Renal cortex interstitium (tissue), 15 donors: ENCODE data around the gene JMJD8. TPM values are rescaled to one million over a fixed set of nuclear protein-coding genes. Genes with fewer than 3 reads are reported as not detected.
A peak's percentile ranks its signal among the peaks of the same experiment; 100 is the strongest.

ENCODE experiments used
- DNase-seq, 11 donors: peaks; one replicate each; pipeline ENCODE4 v3.0.0-alpha.2; 2013; ENCODE audit warnings: low read depth in 9 of 11, low spot score in 4 of 11; ENCODE audit errors: extremely low read depth in 1 of 11
- long read RNA-seq, 16 experiments: transcript quantifications; one replicate each; lab custom pipeline, GENCODE V29; 2026
- polyA plus RNA-seq, 3 donors: library from polyadenylated mRNA; unstranded; fragments of 120-200 nt; gene quantifications; one replicate each; pipeline ENCODE4 v1.2.1, GENCODE V29; 2013; ENCODE audit not compliant: insufficient read length in 3 of 3

The JMJD8 gene
- polyA plus RNA-seq: 10 to 100 TPM; 48.7 to 73.8 (median 73.5) TPM
- long read RNA-seq, donor 1, transcript JMJD8-201 (9 exons, 2,038 nt): major isoform, 7 of 13 reads
- long read RNA-seq, donor 1, partial matches to known transcripts: 0 of 13 reads
- long read RNA-seq, donor 1, other reads (novel, unspliced or antisense): 0 of 13 reads
- long read RNA-seq, donor 2, transcript JMJD8-201 (9 exons, 2,038 nt): major isoform, 13 of 17 reads
- long read RNA-seq, donor 2, partial matches to known transcripts: 0 of 17 reads
- long read RNA-seq, donor 2, other reads (novel, unspliced or antisense): 0 of 17 reads
- long read RNA-seq, donor 3, transcript JMJD8-201 (9 exons, 2,038 nt): major isoform, 10 of 19 reads
- long read RNA-seq, donor 3, partial matches to known transcripts: 0 of 19 reads
- long read RNA-seq, donor 3, other reads (novel, unspliced or antisense): 5 of 19 reads
- long read RNA-seq, donor 4, transcript JMJD8-201 (9 exons, 2,038 nt): major isoform, 10 of 13 reads
- long read RNA-seq, donor 4, partial matches to known transcripts: 0 of 13 reads
- long read RNA-seq, donor 4, other reads (novel, unspliced or antisense): 0 of 13 reads
- long read RNA-seq, donor 5: 0 reads
- long read RNA-seq, donor 6, transcript JMJD8-201 (9 exons, 2,038 nt): major isoform, 13 of 18 reads
- long read RNA-seq, donor 6, partial matches to known transcripts: 0 of 18 reads
- long read RNA-seq, donor 6, other reads (novel, unspliced or antisense): 0 of 18 reads
- long read RNA-seq, donor 7, transcript JMJD8-201 (9 exons, 2,038 nt): major isoform, 13 of 19 reads
- long read RNA-seq, donor 7, partial matches to known transcripts: 0 of 19 reads
- long read RNA-seq, donor 7, other reads (novel, unspliced or antisense): 0 of 19 reads
- long read RNA-seq, donor 8: 0 reads
- long read RNA-seq, donor 9, transcript JMJD8-201 (9 exons, 2,038 nt): major isoform, 18 of 135 reads
- long read RNA-seq, donor 9, partial matches to known transcripts: 51 of 135 reads
- long read RNA-seq, donor 9, other reads (novel, unspliced or antisense): 62 of 135 reads
- long read RNA-seq, donor 10, transcript JMJD8-201 (9 exons, 2,038 nt): major isoform, 18 of 23 reads
- long read RNA-seq, donor 10, partial matches to known transcripts: 0 of 23 reads
- long read RNA-seq, donor 10, other reads (novel, unspliced or antisense): 0 of 23 reads
- long read RNA-seq, donor 11, transcript JMJD8-201 (9 exons, 2,038 nt): major isoform, 16 of 20 reads
- long read RNA-seq, donor 11, partial matches to known transcripts: 0 of 20 reads
- long read RNA-seq, donor 11, other reads (novel, unspliced or antisense): 0 of 20 reads
- long read RNA-seq, donor 12, transcript JMJD8-201 (9 exons, 2,038 nt): major isoform, 7 of 10 reads
- long read RNA-seq, donor 12, partial matches to known transcripts: 0 of 10 reads
- long read RNA-seq, donor 12, other reads (novel, unspliced or antisense): 0 of 10 reads
- long read RNA-seq, donor 13: 0 reads
- long read RNA-seq, donor 14, transcript JMJD8-201 (9 exons, 2,038 nt): major isoform, 10 of 12 reads
- long read RNA-seq, donor 14, partial matches to known transcripts: 0 of 12 reads
- long read RNA-seq, donor 14, other reads (novel, unspliced or antisense): 0 of 12 reads
- long read RNA-seq, donor 15, partial matches to known transcripts: 0 of 7 reads
- long read RNA-seq, donor 15, other reads (novel, unspliced or antisense): 0 of 7 reads
- long read RNA-seq, donor 16, transcript JMJD8-201 (9 exons, 2,038 nt): major isoform, 32 of 56 reads
- long read RNA-seq, donor 16, transcript JMJD8-209 (8 exons, 2,205 nt): minor isoform, 5 of 56 reads
- long read RNA-seq, donor 16, transcript JMJD8-211 (2 exons, 955 nt): minor isoform, 5 of 56 reads
- long read RNA-seq, donor 16, partial matches to known transcripts: 5 of 56 reads
- long read RNA-seq, donor 16, other reads (novel, unspliced or antisense): 5 of 56 reads

GRCh38 chr16:684071-684794, at the start of gene JMJD8:
TSS of gene JMJD8 (minus strand) at chr16:684334. CDS start at chr16:684319, 15 bp downstream.
- DNase-seq: peak; percentile 80 to 94 (median 91)

GRCh38 chr16:733382-734207, 49.5 kb upstream of the JMJD8 start:
- no peak for DNase-seq

DNA sequence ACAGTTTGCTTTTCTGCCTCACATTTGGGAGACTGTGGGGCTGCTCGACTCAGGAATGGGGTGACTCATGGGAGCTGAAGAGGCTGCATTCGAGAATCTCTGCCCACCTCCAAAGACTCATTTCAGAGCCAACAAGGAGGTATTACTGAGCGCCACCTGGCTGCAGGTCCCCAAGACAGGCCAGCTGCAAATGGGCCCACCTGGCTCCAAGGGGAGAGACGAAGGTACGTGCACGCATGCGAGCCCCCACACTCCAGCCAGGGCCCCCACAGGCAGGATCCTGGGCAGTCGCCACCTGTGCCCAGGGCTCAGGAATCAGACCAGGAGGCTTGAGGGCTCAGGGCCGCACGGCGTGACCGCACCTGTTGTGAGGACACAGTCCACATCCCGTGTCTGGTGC, 48.8 kb upstream of the JMJD8 start:
- DNase-seq: no peak

- DNase-seq: no peak
Measured at GRCh38 chr16:732332-732731, 48.2 kb upstream of the JMJD8 start.

DNA sequence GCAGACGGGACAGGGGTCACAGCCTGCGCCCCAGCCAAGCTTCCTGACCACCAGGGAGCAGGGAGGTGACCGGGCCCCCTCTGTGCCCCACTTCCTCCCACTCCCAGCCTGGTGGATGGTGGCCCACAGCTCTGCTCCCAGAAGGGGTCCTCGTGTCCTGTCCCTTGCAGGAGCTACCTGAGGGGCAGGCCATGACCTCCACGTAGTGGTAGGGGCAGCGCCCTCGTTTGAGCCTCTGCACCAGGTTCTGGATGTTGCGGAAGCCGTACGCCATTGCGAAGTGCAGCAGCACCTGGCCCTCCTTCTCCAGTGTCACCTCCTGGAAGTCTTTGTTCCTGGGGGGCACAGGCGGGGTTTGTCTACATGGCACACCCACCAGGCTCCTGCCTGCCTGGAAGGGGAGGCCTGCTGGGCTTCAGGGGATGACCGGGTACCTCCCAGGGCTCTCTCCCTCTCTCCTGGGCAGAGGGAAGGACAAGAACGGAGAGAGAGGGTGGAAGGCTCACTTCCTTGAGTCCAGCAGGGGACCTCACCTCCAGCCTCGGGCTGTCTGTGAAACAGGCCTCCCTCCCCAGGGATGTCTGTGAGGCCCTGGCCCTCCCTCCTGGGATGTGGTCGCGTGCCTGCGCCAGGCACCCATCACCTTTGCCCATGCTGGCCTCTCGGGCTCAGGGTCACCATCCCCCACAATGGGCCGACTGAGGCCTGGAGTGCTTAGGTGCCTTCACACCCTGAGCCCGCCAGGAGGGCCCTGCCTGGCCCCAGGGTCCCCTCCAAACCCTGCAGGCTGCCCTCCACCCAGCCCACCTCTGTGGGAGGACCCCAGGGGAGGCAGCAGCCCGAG, 46.8 kb upstream of the JMJD8 start:
- DNase-seq: no peak

GRCh38 chr16:729768-730665, 45.9 kb upstream of the JMJD8 start:
- no peak for DNase-seq

GRCh38 chr16:728890-729744, 45.0 kb upstream of the JMJD8 start:
- DNase-seq: no peak

GRCh38 chr16:728131-728889, 44.2 kb upstream of the JMJD8 start:
- DNase-seq: no peak

DNA sequence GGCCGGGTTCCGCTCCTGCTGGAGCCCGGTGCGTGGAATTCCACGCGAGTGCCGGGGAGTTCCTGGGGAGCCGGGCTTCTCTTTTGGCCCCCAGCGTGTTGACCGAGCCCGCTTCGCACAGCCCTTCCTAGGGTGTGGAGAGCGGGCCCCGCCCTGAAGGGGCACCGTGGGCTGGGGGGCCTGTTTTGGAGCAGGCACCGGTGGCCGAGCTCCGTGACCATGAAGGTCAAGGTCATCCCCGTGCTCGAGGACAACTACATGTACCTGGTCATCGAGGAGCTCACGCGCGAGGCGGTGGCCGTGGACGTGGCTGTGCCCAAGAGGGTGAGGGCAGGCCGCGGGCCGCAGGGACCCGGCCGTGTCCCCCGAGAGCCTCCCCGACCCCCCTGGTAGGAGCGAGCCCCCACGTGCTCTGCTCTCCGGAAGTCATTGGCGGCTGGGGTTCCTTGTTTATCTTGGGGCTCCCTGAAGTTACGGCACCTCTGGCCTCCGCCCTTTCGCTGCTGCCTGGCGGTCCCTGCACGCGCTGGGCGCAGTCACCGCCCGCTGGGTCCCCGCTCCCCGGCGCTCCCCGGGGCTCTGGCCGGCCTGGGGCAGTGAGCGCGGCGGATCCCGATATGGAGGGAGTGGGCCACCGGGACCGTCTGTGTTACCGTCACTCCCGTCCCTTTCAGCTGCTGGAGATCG, 43.3 kb upstream of the JMJD8 start:
- DNase-seq: no peak

DNA sequence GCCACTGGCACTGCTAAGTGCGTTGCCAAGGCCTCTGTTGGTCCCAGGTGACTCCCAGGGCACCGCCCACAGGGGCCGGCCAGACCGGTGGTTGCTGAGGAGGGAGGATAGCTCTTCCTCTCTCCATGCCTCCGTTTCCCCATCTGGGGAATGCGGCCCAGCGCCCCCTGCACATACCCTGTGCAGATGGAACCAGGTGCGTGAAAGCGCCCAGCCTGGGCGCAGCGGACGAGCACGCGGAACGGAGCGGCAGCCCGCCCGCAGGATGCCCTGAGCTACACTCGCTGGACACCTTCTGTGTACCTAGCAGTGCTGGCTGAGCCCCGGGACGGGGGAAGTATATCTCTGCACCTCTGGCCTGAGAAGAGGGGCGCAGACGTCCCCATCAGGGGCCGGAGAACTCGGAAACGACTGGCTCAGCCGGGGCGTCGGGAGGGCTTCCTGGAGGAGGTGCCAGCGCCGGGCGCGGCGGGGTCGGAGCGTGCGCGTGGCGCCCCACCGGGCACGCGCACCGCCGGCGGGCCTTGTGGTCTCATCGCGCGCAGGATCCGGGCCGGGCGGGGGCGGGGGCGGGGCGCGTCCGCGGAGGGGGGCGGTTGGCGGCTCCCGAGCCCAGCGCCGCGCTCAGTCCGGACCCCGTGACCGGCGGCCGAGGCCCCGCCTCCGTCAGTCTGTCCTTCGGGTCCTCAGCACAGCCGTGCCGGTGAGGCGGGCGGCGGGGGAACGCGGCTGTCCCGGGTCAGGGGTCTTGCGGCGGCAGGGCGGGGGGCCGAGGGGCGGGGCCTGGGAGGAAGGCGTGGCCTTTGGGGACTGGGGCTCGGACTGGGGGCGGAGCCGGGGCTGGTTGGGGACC, 42.5 kb upstream of the JMJD8 start, which contains the start of the genes CCDC78 and HAGHL:
CCDC78 (minus strand) TSS at position 6 of the 853 bp plus-strand sequence. CDS start 76 bp downstream, outside the sequence.
HAGHL (plus strand) TSS at position 669 of the 853 bp plus-strand sequence. CDS start 404 bp downstream, outside the sequence.
- DNase-seq: no peak

- no peak for DNase-seq
Measured at GRCh38 chr16:726188-726437, 42.0 kb upstream of the JMJD8 start.
